PC-9 (cell line): ENCODE results near the gene HSD17B8. TPM values are rescaled to one million over a fixed set of nuclear protein-coding genes. Genes with fewer than 3 reads are reported as not detected.
A peak's percentile ranks its signal among the peaks of the same experiment; 100 is the strongest.

ENCODE experiments used
- BruUV-seq: library from RNA; stranded (reverse); fragments of 400-500 nt; replicated peaks from 2 replicates; lab custom pipeline; 2021; lab: Mats Ljungman, UMichigan
- CTCF ChIA-PET: fragments of 300-600 bp; sonication (Branson Sonifier 250); formaldehyde crosslinking; loops from one replicate; lab custom pipeline; 2022; ENCODE audit warnings: antibody characterized with exemption; lab: Charles Lee
- POLR2A ChIA-PET: fragments of 300-600 bp; sonication (Branson Sonifier 250); formaldehyde crosslinking; loops from one replicate; lab custom pipeline; 2022; ENCODE audit warnings: antibody characterized with exemption; ENCODE audit not compliant: unreplicated experiment; lab: Charles Lee
- DNase-seq, 2 experiments: peaks; one replicate each; pipeline versions ENCODE4 v3.0.0 to v3.0.0-alpha.2; 2015 to 2022; ENCODE audit warnings: mixed read lengths in 1 of 2
- H2AFZ ChIP-seq: fragments of 200-600 bp; sonication (generic); 2 replicates; pipeline ENCODE4 v1.8.1; 2017; ENCODE audit warnings: antibody characterized with exemption
- H3F3A ChIP-seq: fragments of 200-600 bp; sonication (generic); 2 replicates; pipeline ENCODE4 v1.8.1; 2017; ENCODE audit warnings: antibody characterized with exemption, mild to moderate bottlenecking, low read depth; ENCODE audit not compliant: insufficient read depth
- H3K27ac ChIP-seq: fragments of 200-600 bp; sonication (generic); 2 replicates; pipeline ENCODE4 v1.6.1; 2016; ENCODE audit warnings: mixed run types
- H3K27me3 ChIP-seq: fragments of 200-600 bp; sonication (generic); 2 replicates; pipeline ENCODE4 v1.6.1; 2016; ENCODE audit warnings: low read depth, mixed run types; ENCODE audit not compliant: insufficient read depth
- H3K36me3 ChIP-seq: fragments of 200-600 bp; sonication (generic); 2 replicates; pipeline ENCODE4 v1.6.1; 2016; ENCODE audit warnings: low read depth, mixed run types
- H3K4me1 ChIP-seq: fragments of 200-600 bp; sonication (generic); replicated peaks from 2 replicates; pipeline ENCODE4 v1.6.1; 2016; ENCODE audit warnings: mixed run types; ENCODE audit not compliant: insufficient read depth
- H3K4me2 ChIP-seq: fragments of 200-600 bp; sonication (generic); 2 replicates; pipeline ENCODE4 v1.6.1; 2017; ENCODE audit warnings: mixed run types
- H3K4me3 ChIP-seq: fragments of 200-600 bp; sonication (generic); 2 replicates; pipeline ENCODE4 v1.6.1; 2016; ENCODE audit warnings: mixed run types
- H3K79me2 ChIP-seq: fragments of 200-600 bp; sonication (generic); 2 replicates; pipeline ENCODE4 v1.6.1; 2017; ENCODE audit warnings: low read depth, mixed run types
- H3K9me2 ChIP-seq: fragments of 200-600 bp; sonication (generic); 2 replicates; pipeline ENCODE4 v1.8.1; 2017; ENCODE audit warnings: mild to moderate bottlenecking; ENCODE audit not compliant: insufficient read depth
- H3K9me3 ChIP-seq: fragments of 200-600 bp; sonication (generic); 2 replicates; pipeline ENCODE4 v1.8.1; 2016; ENCODE audit warnings: low read depth; ENCODE audit not compliant: insufficient read depth
- H4K20me1 ChIP-seq: fragments of 200-600 bp; sonication (generic); 2 replicates; pipeline ENCODE4 v1.8.1; 2017; ENCODE audit not compliant: insufficient read depth
- EZH2 ChIP-seq: fragments of 200-600 bp; sonication (generic); IDR thresholded peaks from 2 replicates; pipeline ENCODE4 v1.8.0; 2017; ENCODE audit warnings: antibody characterized with exemption, low read depth
- intact Hi-C: fragments of 100-400 bp; cut with micrococcal nuclease; formaldehyde crosslinking; loops from one replicate; pipeline ENCODE4 v1.10.0; 2022; ENCODE audit not compliant: unreplicated experiment
- total RNA-seq: library from RNA; stranded (reverse); gene quantifications from 2 replicates; pipeline ENCODE4 v1.2.3, GENCODE V29; 2021
- TF ChIP-seq, protein P1 (sequence below): fragments of 200-600 bp; sonication (generic); conservative IDR thresholded peaks from 2 replicates; pipeline ENCODE4 v1.6.1; 2017; ENCODE audit warnings: mixed run types, antibody characterized with exemption, mild to moderate bottlenecking, moderate library complexity

Gene HSD17B8
- total RNA-seq, 1 experiment from 2014 or later: 16.4 TPM

- Histone ChIP-seq H3K27ac (no peak overlapping the region), H3K36me3 (no peaks in the 10 kb centered on the region), H2AFZ (no peak overlapping the region), H4K20me1 (no peaks in the 10 kb centered on the region), H3F3A (no peaks in the 10 kb centered on the region), H3K9me3 (no peaks in the 10 kb centered on the region), H3K4me2 (no peak overlapping the region), H3K79me2 (no peaks in the 10 kb centered on the region), H3K27me3 (peaks cover 48% of the 10 kb centered on the region), H3K4me3 (no peak overlapping the region), H3K4me1 (no peaks in the 10 kb centered on the region), H3K9me2 (no peaks in the 10 kb centered on the region)
- ChIA-PET POLR2A (no interaction called here), CTCF (no interaction called here)
- intact Hi-C loops: no loop called here
- TF ChIP-seq, protein P1, sequence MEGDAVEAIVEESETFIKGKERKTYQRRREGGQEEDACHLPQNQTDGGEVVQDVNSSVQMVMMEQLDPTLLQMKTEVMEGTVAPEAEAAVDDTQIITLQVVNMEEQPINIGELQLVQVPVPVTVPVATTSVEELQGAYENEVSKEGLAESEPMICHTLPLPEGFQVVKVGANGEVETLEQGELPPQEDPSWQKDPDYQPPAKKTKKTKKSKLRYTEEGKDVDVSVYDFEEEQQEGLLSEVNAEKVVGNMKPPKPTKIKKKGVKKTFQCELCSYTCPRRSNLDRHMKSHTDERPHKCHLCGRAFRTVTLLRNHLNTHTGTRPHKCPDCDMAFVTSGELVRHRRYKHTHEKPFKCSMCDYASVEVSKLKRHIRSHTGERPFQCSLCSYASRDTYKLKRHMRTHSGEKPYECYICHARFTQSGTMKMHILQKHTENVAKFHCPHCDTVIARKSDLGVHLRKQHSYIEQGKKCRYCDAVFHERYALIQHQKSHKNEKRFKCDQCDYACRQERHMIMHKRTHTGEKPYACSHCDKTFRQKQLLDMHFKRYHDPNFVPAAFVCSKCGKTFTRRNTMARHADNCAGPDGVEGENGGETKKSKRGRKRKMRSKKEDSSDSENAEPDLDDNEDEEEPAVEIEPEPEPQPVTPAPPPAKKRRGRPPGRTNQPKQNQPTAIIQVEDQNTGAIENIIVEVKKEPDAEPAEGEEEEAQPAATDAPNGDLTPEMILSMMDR: no peak
- TF ChIP-seq EZH2: no peak
- DNase-seq: no peak
- no TSS peak for BruUV-seq
Observed at GRCh38 chr6:33171016-33171879, 33.2 kb upstream of the HSD17B8 start.

GRCh38 chr6:33171880-33172687 is 32.4 kb upstream of the HSD17B8 start:
- no peak for TF ChIP-seq EZH2
- TF ChIP-seq, protein P1: no peak
- intact Hi-C loops: no loop called here
- Histone ChIP-seq H3K36me3 (no peaks in the 10 kb centered on the region), H3K4me1 (no peaks in the 10 kb centered on the region), H4K20me1 (no peaks in the 10 kb centered on the region), H3K27me3 (peaks cover 43% of the 10 kb centered on the region), H3K79me2 (no peaks in the 10 kb centered on the region), H3K4me3 (no peak overlapping the region), H3K9me2 (no peaks in the 10 kb centered on the region), H3K9me3 (no peaks in the 10 kb centered on the region), H3K27ac (no peak overlapping the region), H2AFZ (no peak overlapping the region), H3F3A (no peaks in the 10 kb centered on the region), H3K4me2 (no peak overlapping the region)
- no peak for DNase-seq
- CTCF ChIA-PET: interaction anchor here (0.7 to 1.2 kb wide), 2 partner anchors 19 to 333 kb away, joined by 3 to 5 read pairs; partner anchors contain the start of gene TAP2
- no TSS peak for BruUV-seq
- POLR2A ChIA-PET: no interaction called here

GRCh38 chr6:33172688-33173534 is 31.5 kb upstream of the HSD17B8 start:
- Histone ChIP-seq H3F3A (no peaks in the 10 kb centered on the region), H2AFZ (no peak overlapping the region), H4K20me1 (no peaks in the 10 kb centered on the region), H3K9me2 (no peaks in the 10 kb centered on the region), H3K36me3 (no peaks in the 10 kb centered on the region), H3K9me3 (no peaks in the 10 kb centered on the region), H3K79me2 (no peaks in the 10 kb centered on the region), H3K4me2 (no peak overlapping the region), H3K27ac (no peak overlapping the region), H3K4me1 (no peaks in the 10 kb centered on the region), H3K27me3 (peaks cover 36% of the 10 kb centered on the region), H3K4me3 (no peak overlapping the region)
- TF ChIP-seq, protein P1: peak; percentile 79
- no peak for TF ChIP-seq EZH2
- intact Hi-C loops: no loop called here
- ChIA-PET CTCF (interaction anchor here (0.7 to 1.2 kb wide), 2 partner anchors 18 to 334 kb away, joined by 3 to 5 read pairs; partner anchors contain the start of gene TAP2), POLR2A (no interaction called here)
- no TSS peak for BruUV-seq
- peak in 1 of 2 experiments; percentile 35 for DNase-seq
